ENCODE data around the gene TPRG1.

GRCh38 chr3:189143321-189143720 lies 28.4 kb upstream of the TPRG1 start:
- TF ChIP-seq CTCF (IDR thresholded peaks at IDR 0.05; ENCODE audit: poor library complexity), result no peak
- no peak for TF ChIP-seq EZH2phosphoT487 (IDR thresholded peaks at IDR 0.05; ENCODE audit: low read depth, severe bottlenecking, unreplicated experiment)
- TF ChIP-seq EZH2 (IDR thresholded peaks at IDR 0.05; ENCODE audit: borderline replicate concordance), result no peak

All from hepatocyte (in vitro differentiated cells).